Suprapubic skin (tissue), 4 donors: Measurements from ENCODE around the gene COL11A2. TPM values are rescaled to one million over a fixed set of nuclear protein-coding genes. Genes with fewer than 3 reads are reported as not detected.

ENCODE experiments used
- DNase-seq, 2 donors: peaks; one replicate each; pipeline ENCODE4 v3.0.0-alpha.2; 2019; ENCODE audit warnings: low spot score in 2 of 2
- H3K27ac ChIP-seq: fragments of 200-600 bp; sonication (generic); one replicate; pipeline ENCODE4 v1.5.1; 2019
- H3K27me3 ChIP-seq: fragments of 200-600 bp; sonication (generic); one replicate; pipeline ENCODE4 v1.5.1; 2019
- H3K36me3 ChIP-seq: fragments of 200-600 bp; sonication (generic); one replicate; pipeline ENCODE4 v1.5.1; 2019
- H3K4me1 ChIP-seq: fragments of 200-600 bp; sonication (generic); one replicate; pipeline ENCODE4 v1.5.1; 2019
- H3K4me3 ChIP-seq: fragments of 200-600 bp; sonication (generic); one replicate; pipeline ENCODE4 v1.5.1; 2019; ENCODE audit warnings: mild to moderate bottlenecking
- H3K9me3 ChIP-seq: fragments of 200-600 bp; sonication (generic); one replicate; pipeline ENCODE4 v1.5.1; 2019
- EP300 ChIP-seq: sonication (generic); formaldehyde crosslinking; IDR thresholded peaks from one replicate; pipeline ENCODE4 v1.6.1; 2017; ENCODE audit warnings: antibody characterized with exemption
- POLR2A ChIP-seq, 2 donors: fragments of 450-650 bp; IDR thresholded peaks; one replicate each; pipeline ENCODE4 v1.6.1; 2017; ENCODE audit warnings: antibody characterized with exemption in 2 of 2, mild to moderate bottlenecking in 2 of 2, moderate library complexity in 2 of 2
- POLR2AphosphoS5 ChIP-seq, 3 donors: sonication (generic); formaldehyde crosslinking; IDR thresholded peaks; one replicate each; pipeline ENCODE4 v1.6.1; 2017; ENCODE audit warnings: antibody characterized with exemption in 3 of 3
- WGBS: methylation state at CpG from one replicate; pipeline ENCODE4 v1.1.5; 2018; 5-methylcytosine and 5-hydroxymethylcytosine counted together
- total RNA-seq, 4 donors: library from RNA; depleted of rRNA; stranded (reverse); fragments of >200 nt; gene quantifications; one replicate each; pipeline ENCODE4 v1.1.0, GENCODE V29; 2016
- TF ChIP-seq, protein P1 (sequence below), 2 donors: fragments of 200-600 bp in 1 of 2; fragments of 450-650 bp in 1 of 2; sonication (generic) in 1 of 2; IDR thresholded peaks; one replicate each; pipeline ENCODE4 v1.5.1; 2016 to 2019; ENCODE audit warnings: antibody characterized with exemption in 2 of 2, mild to moderate bottlenecking in 1 of 2, moderate library complexity in 1 of 2

COL11A2 gene
- total RNA-seq, 4 donors from 2014 or later, result 0.21 to 0.97 (median 0.40) TPM

DNA sequence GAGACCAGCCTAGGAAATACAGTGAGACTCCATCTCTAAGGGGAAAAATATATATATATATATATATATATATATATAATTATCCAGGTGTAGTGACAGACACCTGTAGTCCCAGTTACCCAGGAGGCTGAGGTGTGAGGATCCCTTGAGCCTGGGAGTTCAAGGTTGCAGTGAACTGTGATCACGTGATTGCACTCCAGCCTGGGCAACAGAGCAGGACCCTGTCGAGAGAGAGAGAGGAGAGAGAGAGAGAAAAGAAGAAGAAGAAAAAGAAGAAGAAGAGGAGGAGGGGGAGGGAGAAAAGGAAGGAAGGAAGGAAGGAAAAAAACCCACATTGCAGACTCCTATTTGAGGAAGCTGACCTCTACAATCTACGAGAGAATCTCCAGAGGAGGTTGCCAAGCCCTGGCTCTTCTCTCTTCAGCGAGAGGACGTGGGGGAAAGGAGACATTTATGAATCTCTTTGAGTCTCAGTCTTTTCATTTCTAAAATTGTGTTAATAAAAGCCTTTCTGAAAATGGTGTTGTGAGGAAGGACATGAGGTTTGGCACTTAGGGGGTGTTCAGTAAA lies 49.7 kb downstream of the COL11A2 start:
- no peak overlapping the region for H3K4me3 ChIP-seq
- peaks cover 3% of the 10 kb centered on the region for H3K4me1 ChIP-seq
- H3K27me3 ChIP-seq, result peaks cover 8% of the 10 kb centered on the region
- 53% methylated on average over 5 of the region's 5 CpGs for WGBS
- no peak for DNase-seq
- no peaks in the 10 kb centered on the region for H3K9me3 ChIP-seq
- no peaks in the 10 kb centered on the region for H3K36me3 ChIP-seq
- H3K27ac ChIP-seq, result no peak overlapping the region
- no peak for TF ChIP-seq POLR2A (IDR thresholded peaks at IDR 0.05)
- no peak for TF ChIP-seq EP300
- TF ChIP-seq, protein P1, sequence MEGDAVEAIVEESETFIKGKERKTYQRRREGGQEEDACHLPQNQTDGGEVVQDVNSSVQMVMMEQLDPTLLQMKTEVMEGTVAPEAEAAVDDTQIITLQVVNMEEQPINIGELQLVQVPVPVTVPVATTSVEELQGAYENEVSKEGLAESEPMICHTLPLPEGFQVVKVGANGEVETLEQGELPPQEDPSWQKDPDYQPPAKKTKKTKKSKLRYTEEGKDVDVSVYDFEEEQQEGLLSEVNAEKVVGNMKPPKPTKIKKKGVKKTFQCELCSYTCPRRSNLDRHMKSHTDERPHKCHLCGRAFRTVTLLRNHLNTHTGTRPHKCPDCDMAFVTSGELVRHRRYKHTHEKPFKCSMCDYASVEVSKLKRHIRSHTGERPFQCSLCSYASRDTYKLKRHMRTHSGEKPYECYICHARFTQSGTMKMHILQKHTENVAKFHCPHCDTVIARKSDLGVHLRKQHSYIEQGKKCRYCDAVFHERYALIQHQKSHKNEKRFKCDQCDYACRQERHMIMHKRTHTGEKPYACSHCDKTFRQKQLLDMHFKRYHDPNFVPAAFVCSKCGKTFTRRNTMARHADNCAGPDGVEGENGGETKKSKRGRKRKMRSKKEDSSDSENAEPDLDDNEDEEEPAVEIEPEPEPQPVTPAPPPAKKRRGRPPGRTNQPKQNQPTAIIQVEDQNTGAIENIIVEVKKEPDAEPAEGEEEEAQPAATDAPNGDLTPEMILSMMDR (IDR thresholded peaks at IDR 0.05), result no peak
- TF ChIP-seq POLR2AphosphoS5 (IDR thresholded peaks at IDR 0.05), result no peak

DNA sequence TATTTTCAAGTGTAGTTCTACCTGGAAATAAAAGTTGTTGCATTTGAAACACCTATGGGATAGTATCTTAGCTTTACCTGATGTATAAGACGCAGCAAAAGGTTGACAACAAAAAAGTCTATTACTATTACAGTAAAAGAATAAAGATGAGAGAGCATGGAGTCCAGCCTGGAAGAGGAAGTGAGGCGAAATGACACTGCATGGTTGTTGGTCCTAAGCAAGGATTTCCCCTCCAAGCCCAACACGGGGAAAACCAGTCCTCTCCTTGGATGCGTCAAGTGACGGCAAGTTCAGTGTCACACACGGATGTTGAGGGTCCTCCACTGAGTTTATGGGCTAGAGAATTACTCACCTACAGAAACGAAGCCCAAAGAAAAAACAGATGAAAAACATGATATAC lies 51.7 kb downstream of the COL11A2 start:
- Histone ChIP-seq H3K27me3 (peaks cover 8% of the 10 kb centered on the region), H3K4me3 (no peak overlapping the region), H3K27ac (no peak overlapping the region), H3K4me1 (peaks cover 3% of the 10 kb centered on the region), H3K36me3 (no peaks in the 10 kb centered on the region), H3K9me3 (no peaks in the 10 kb centered on the region)
- TF ChIP-seq EP300, result no peak
- no peak for TF ChIP-seq POLR2AphosphoS5 (IDR thresholded peaks at IDR 0.05)
- TF ChIP-seq, protein P1 (IDR thresholded peaks at IDR 0.05), result no peak
- TF ChIP-seq POLR2A (IDR thresholded peaks at IDR 0.05), result no peak
- 86% methylated on average over 7 of the region's 7 CpGs for WGBS
- no peak for DNase-seq

DNA sequence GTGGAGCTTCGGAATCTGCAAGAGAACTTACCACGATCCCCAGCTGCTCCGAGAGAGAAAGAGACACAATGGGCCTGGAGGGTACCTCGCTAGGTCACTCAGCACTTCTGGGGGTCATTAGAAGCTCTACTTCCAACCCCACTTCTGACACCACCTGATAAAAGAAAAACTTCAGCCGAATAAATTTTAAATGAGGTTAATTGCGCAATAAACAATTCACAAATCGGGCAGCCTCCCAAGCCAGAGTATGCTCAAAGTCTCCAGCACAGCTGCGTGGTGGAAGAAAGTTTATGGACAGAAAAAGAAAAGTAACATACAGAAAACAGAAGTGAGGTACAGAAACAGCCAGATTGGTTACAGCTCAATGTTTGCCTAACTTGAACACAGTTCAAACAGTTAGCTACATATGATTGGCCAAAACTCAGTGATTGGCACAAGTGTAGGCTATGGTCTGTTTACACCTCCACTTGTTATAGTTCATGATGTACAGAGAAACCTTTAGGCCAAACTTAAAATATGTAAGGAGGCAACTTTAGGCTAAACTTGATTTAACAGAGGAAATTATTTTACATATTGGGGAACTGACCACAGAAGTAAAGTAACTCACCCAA lies 52.6 kb downstream of the COL11A2 start:
- no peak overlapping the region for H3K27ac ChIP-seq
- 65% methylated on average over 8 of the region's 8 CpGs for WGBS
- no peaks in the 10 kb centered on the region for H3K9me3 ChIP-seq
- H3K27me3 ChIP-seq, result peaks cover 8% of the 10 kb centered on the region
- H3K36me3 ChIP-seq, result no peaks in the 10 kb centered on the region
- no peak overlapping the region for H3K4me3 ChIP-seq
- TF ChIP-seq POLR2A (IDR thresholded peaks at IDR 0.05), result no peak
- TF ChIP-seq, protein P1 (IDR thresholded peaks at IDR 0.05), result no peak
- no peak for TF ChIP-seq EP300
- no peak for TF ChIP-seq POLR2AphosphoS5 (IDR thresholded peaks at IDR 0.05)
- DNase-seq, result no peak
- H3K4me1 ChIP-seq, result peaks cover 3% of the 10 kb centered on the region

DNA sequence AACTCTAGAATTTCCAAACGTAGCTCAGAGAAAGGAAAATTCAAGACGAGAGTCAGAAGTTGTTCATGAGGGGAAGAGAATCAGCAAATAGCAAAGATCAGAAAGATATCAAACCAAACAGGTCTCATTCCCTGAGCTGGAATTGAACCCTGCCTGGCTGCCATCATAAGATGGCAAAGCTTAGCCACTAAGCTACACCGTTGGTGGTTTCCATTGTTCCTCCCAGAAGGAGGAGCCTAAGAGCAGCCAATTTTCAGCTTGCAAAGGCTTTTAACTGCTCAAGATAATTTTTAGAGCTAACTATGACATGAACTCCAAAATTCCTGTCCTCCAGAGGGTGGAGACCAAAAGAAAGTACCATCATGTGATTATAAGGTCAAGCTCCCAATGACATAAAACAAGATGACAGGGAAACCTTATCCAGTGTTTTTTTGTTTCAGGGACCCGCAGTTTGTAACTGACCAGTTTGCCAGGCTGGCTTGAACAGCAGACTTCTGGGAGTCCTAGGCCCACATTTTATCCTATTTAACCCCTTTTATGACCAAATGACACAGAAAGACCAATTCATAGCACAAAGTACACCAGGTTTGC lies 55.9 kb downstream of the COL11A2 start:
- 40% methylated on average over 4 of the region's 4 CpGs for WGBS
- Histone ChIP-seq H3K9me3 (no peaks in the 10 kb centered on the region), H3K27ac (no peak overlapping the region), H3K4me3 (no peak overlapping the region), H3K4me1 (no peaks in the 10 kb centered on the region), H3K27me3 (no peaks in the 10 kb centered on the region), H3K36me3 (no peaks in the 10 kb centered on the region)
- TF ChIP-seq POLR2A (IDR thresholded peaks at IDR 0.05) (no peak), EP300 (no peak), POLR2AphosphoS5 (IDR thresholded peaks at IDR 0.05) (no peak)
- TF ChIP-seq, protein P1 (IDR thresholded peaks at IDR 0.05), result no peak
- DNase-seq, result no peak

DNA sequence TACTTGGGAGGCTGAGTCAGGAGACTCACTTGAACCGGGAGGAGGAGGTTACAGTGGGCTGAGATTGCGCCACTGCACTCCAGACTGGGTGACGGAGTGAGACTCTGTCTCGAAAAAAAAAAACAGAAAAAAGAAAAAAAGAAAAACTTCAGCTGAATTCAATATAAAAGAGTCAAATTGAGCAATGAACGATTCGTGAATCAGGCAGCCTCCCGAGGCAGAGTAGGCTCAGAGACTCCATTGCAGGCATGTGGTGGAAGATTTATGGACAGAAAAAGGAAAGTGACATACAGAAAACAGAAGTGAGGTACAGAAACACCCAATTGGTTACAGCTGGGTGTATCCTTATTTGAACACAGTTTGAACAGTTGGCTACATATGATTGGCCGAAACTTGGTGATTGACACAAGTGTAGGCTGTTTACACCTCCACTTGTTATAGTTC lies 60.2 kb downstream of the COL11A2 start:
- TF ChIP-seq POLR2AphosphoS5 (IDR thresholded peaks at IDR 0.05), result no peak
- TF ChIP-seq EP300, result no peak
- TF ChIP-seq, protein P1 (IDR thresholded peaks at IDR 0.05), result no peak
- WGBS, result 52% methylated on average over 8 of the region's 8 CpGs
- H3K4me3 ChIP-seq, result no peak overlapping the region
- H3K36me3 ChIP-seq, result no peaks in the 10 kb centered on the region
- H3K27ac ChIP-seq, result no peak overlapping the region
- peaks cover 10% of the 10 kb centered on the region for H3K27me3 ChIP-seq
- H3K9me3 ChIP-seq, result no peaks in the 10 kb centered on the region
- no peak for DNase-seq
- no peaks in the 10 kb centered on the region for H3K4me1 ChIP-seq
